HepG2 (cell line): ENCODE measurements around the gene ARG2. TPM values are rescaled to one million over a fixed set of nuclear protein-coding genes. Genes with fewer than 3 reads are reported as not detected.

Source experiments
- ATAC-seq: fragments of 200-7000 bp; cut with Tn5 transposase; 3 replicates; pipeline ENCODE4 v1.9.1; 2020; ENCODE audit warnings: mild to moderate bottlenecking, moderate library complexity
- BruUV-seq: library from RNA; stranded (reverse); fragments of 400-500 nt; replicated peaks from 2 replicates; lab custom pipeline; 2021; lab: Mats Ljungman, UMichigan
- CTCF ChIA-PET: fragments of 300-600 bp; formaldehyde crosslinking; extraction: SDS; loops from one replicate; lab custom pipeline; 2021; ENCODE audit warnings: low total read pairs, inconsistent platforms, low intra/inter-chr PET ratio; lab: Yijun Ruan, JAX
- POLR2A ChIA-PET: fragments of 350-600 bp; sonication (Branson Sonifier 250); formaldehyde crosslinking; loops from one replicate; lab custom pipeline; 2020; ENCODE audit warnings: antibody characterized with exemption, inconsistent platforms; lab: Yijun Ruan, JAX
- DNase-seq: peaks from one replicate; pipeline ENCODE4 v3.0.0-alpha.2; 2015; ENCODE audit warnings: low spot score
- FAIRE-seq: peaks from 3 replicates; lab custom pipeline; 2011; peaks lifted over from hg19 to GRCh38; lab: Jason Lieb, UNC
- H2AFZ ChIP-seq: one replicate; pipeline ENCODE4 v1.6.1; 2011; ENCODE audit warnings: low read length, inconsistent platforms
- H3K27ac ChIP-seq: fragments of 300-600 bp; 3 replicates; pipeline ENCODE4 v1.8.0; 2011; ENCODE audit warnings: mixed run types, mild to moderate bottlenecking, mixed read lengths, low read length, inconsistent platforms; ENCODE audit not compliant: insufficient read depth; ENCODE audit errors: extremely low read length
- H3K27me3 ChIP-seq, 2 experiments: fragments of 200-600 bp in 1 of 2; 2 replicates in 1 of 2; 3 replicates in 1 of 2; pipeline versions ENCODE4 v1.6.0 to v1.8.0; 2011; ENCODE audit warnings: low read length in 2 of 2, mild to moderate bottlenecking in 2 of 2, moderate library complexity in 2 of 2, inconsistent platforms in 1 of 2; ENCODE audit not compliant: insufficient read depth in 2 of 2, control insufficient read depth in 1 of 2
- H3K36me3 ChIP-seq, 2 experiments: fragments of 200-600 bp in 1 of 2; replicated peaks in 1 of 2; 2 replicates in 1 of 2; 3 replicates in 1 of 2; pipeline versions ENCODE4 v1.5.1 to v1.8.0; 2011; ENCODE audit warnings: low read length in 2 of 2, inconsistent platforms in 1 of 2; ENCODE audit not compliant: insufficient read depth in 2 of 2, control insufficient read depth in 1 of 2
- H3K4me1 ChIP-seq: 2 replicates; pipeline ENCODE4 v1.5.1; 2012; ENCODE audit warnings: low read length, inconsistent platforms; ENCODE audit not compliant: insufficient read depth
- H3K4me2 ChIP-seq: 2 replicates; pipeline ENCODE4 v1.6.0; 2011; ENCODE audit warnings: low read depth, low read length, inconsistent platforms
- H3K4me3 ChIP-seq, 3 experiments: fragments of 200-600 bp in 1 of 3; sonication (generic), shearing (Covaris generic) in 1 of 3; replicated peaks in 1 of 3; 2 replicates each; pipeline ENCODE4 v1.5.1; 2011 to 2016; ENCODE audit warnings: low read length in 3 of 3, inconsistent platforms in 2 of 3, low read depth in 2 of 3, mild to moderate bottlenecking in 2 of 3, control low read depth in 1 of 3, mixed read lengths in 1 of 3; ENCODE audit not compliant: insufficient read depth in 1 of 3
- H3K79me2 ChIP-seq: one replicate; pipeline ENCODE4 v1.6.1; 2011; ENCODE audit warnings: low read length, inconsistent platforms; ENCODE audit not compliant: insufficient read depth
- H3K9ac ChIP-seq: 2 replicates; pipeline ENCODE4 v1.6.0; 2011; ENCODE audit warnings: mild to moderate bottlenecking, low read depth, low read length, inconsistent platforms; ENCODE audit not compliant: insufficient read depth
- H3K9me3 ChIP-seq: 2 replicates; pipeline ENCODE4 v1.5.1; 2012; ENCODE audit warnings: mild to moderate bottlenecking, low read length
- H4K20me1 ChIP-seq: 2 replicates; pipeline ENCODE4 v1.6.0; 2011; ENCODE audit warnings: inconsistent platforms, mild to moderate bottlenecking, low read length, moderate library complexity; ENCODE audit not compliant: insufficient read depth
- ERF ChIP-seq: IDR thresholded peaks from 2 replicates; pipeline ENCODE4 v1.6.1; 2018; ENCODE audit warnings: missing biosample characterization, missing genetic modification reagents
- EZH2 ChIP-seq: conservative IDR thresholded peaks from 2 replicates; pipeline ENCODE4 v1.6.1; 2012; ENCODE audit warnings: mild to moderate bottlenecking, low read depth, low read length, moderate library complexity
- HCFC1 ChIP-seq: fragments of 150-350 bp; IDR thresholded peaks from 2 replicates; pipeline ENCODE4 v1.6.1; 2014; ENCODE audit warnings: low read depth, low read length
- HOXA5 ChIP-seq: sonication (generic); formaldehyde crosslinking; IDR thresholded peaks from 2 replicates; pipeline ENCODE4 v1.4.0; 2020; ENCODE audit warnings: missing genetic modification reagents
- KDM5B ChIP-seq: sonication (generic); formaldehyde crosslinking; IDR thresholded peaks from 2 replicates; pipeline ENCODE4 v1.4.0; 2020; ENCODE audit warnings: missing genetic modification reagents, mild to moderate bottlenecking, borderline replicate concordance
- NFE2L2 ChIP-seq: fragments of 150-350 bp; IDR thresholded peaks from 2 replicates; pipeline ENCODE4 v1.6.1; 2014; ENCODE audit warnings: low read length
- PPARG ChIP-seq: conservative IDR thresholded peaks from 2 replicates; pipeline ENCODE4 v1.6.1; 2016; ENCODE audit warnings: missing biosample characterization, missing genetic modification reagents
- SAP130 ChIP-seq: IDR thresholded peaks from 2 replicates; pipeline ENCODE4 v1.6.1; 2016; ENCODE audit warnings: low read depth
- SIX1 ChIP-seq: sonication (generic); formaldehyde crosslinking; IDR thresholded peaks from 2 replicates; pipeline ENCODE4 v1.4.0; 2020; ENCODE audit warnings: missing genetic modification reagents, borderline replicate concordance
- TCF7 ChIP-seq: sonication (generic); IDR thresholded peaks from 2 replicates; pipeline ENCODE4 v1.6.1; 2016; ENCODE audit warnings: antibody characterized with exemption, low read depth
- ZNF446 ChIP-seq: sonication (generic); formaldehyde crosslinking; IDR thresholded peaks from 2 replicates; pipeline ENCODE4 v1.5.0; 2020; ENCODE audit warnings: mild to moderate bottlenecking, missing genetic modification reagents
- ZNF652 ChIP-seq: IDR thresholded peaks from 2 replicates; pipeline ENCODE4 v1.6.1; 2016; ENCODE audit warnings: low read depth, borderline replicate concordance
- WGBS: methylation state at CpG from one replicate; pipeline ENCODE4 v1.1.6; 2017; ENCODE audit warnings: low lambda C conversion rate; 5-methylcytosine and 5-hydroxymethylcytosine counted together
- in situ Hi-C: cut with HindIII; loops from 2 replicates; pipeline ENCODE4 v1.10.0; 2017; ENCODE audit warnings: low pct_unique_long_range_greater_than_20kb; ENCODE audit not compliant: extremely low pct_ligation_motif_present
- intact Hi-C: fragments of 100-400 bp; cut with micrococcal nuclease; formaldehyde crosslinking; loops from one replicate; pipeline ENCODE4 v1.10.0; 2022; ENCODE audit not compliant: unreplicated experiment
- polyA plus RNA-seq, 8 experiments: library from polyadenylated mRNA; depleted of rRNA in 3 of 8; stranded (reverse) in 7 of 8; unstranded in 1 of 8; fragments of >200 nt; fragmentation: Illumina TruSeq in 4 of 8; extraction: Trizol in 4 of 8; gene quantifications; 2 replicates each; pipeline versions ENCODE4 v1.2.1 to v1.2.3, GENCODE V29; 2011 to 2016; ENCODE audit warnings: low read depth in 4 of 8, missing spikeins in 1 of 8, mixed read lengths in 1 of 8; ENCODE audit not compliant: insufficient read depth in 1 of 8
- total RNA-seq, 5 experiments: library from RNA; depleted of rRNA; stranded (reverse); fragments of >200 nt; fragmentation: Illumina TruSeq; extraction: Trizol; gene quantifications; 2 replicates each; pipeline ENCODE4 v1.2.3, GENCODE V29; 2016; ENCODE audit warnings: low read depth in 1 of 5
- TF ChIP-seq, protein P1 (sequence below): sonication (generic); formaldehyde crosslinking; IDR thresholded peaks from 2 replicates; pipeline ENCODE4 v1.4.0; 2020; ENCODE audit warnings: mild to moderate bottlenecking, missing genetic modification reagents, borderline replicate concordance
- TF ChIP-seq, protein P2 (sequence below), 2 experiments: sonication (generic) in 1 of 2; formaldehyde crosslinking in 1 of 2; IDR thresholded peaks; 2 replicates each; pipeline versions ENCODE4 v1.5.1 to v1.6.1; 2011 to 2020; ENCODE audit warnings: borderline replicate concordance in 1 of 2, low read depth in 1 of 2, low read length in 1 of 2, mild to moderate bottlenecking in 1 of 2, missing genetic modification reagents in 1 of 2, moderate library complexity in 1 of 2
- TF ChIP-seq, protein P3 (sequence below): sonication (generic); formaldehyde crosslinking; IDR thresholded peaks from 2 replicates; pipeline ENCODE4 v1.4.0; 2020; ENCODE audit warnings: missing genetic modification reagents

Gene ARG2
- total and polyA plus RNA-seq, 2 of the 13 experiments (the other 11 are each of a cell fraction or from before 2014, with no cell fraction given) = 37.5 to 73.6 TPM

DNA sequence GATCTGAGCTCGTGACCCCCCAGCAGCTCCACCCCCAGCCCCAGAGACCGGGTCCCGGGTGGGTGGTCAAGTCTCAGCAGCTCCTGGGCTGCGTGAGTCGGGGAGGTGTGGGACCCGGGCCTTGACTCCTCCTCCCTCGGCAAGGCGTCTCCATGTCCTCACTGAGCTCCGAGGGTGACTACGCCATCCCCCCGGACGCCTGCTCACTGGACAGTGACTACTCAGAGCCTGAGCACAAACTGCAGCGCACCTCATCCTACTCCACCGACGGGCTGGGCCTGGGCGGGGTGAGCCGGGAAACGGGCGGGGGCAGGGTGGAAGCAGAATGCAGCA, 47.8 kb upstream of the ARG2 start:
- Histone ChIP-seq H3K27me3 (no peaks in the 10 kb centered on the region), H3K79me2 (no peaks in the 10 kb centered on the region), H3K9ac (no peak overlapping the region), H3K9me3 (no peaks in the 10 kb centered on the region), H2AFZ (no peak overlapping the region), H4K20me1 (no peaks in the 10 kb centered on the region), H3K4me1 (peaks cover 14% of the 10 kb centered on the region), H3K27ac (no peak overlapping the region), H3K36me3 (no peaks in the 10 kb centered on the region; a peak in 1 of 5 replicates), H3K4me2 (no peak overlapping the region), H3K4me3 (no peak overlapping the region)
- FAIRE-seq (no peak), ATAC-seq (no peak), DNase-seq (no peak)
- ChIA-PET POLR2A (interaction anchor here (0.9 to 1.4 kb wide), 3 partner anchors 39 to 144 kb away, joined by 3 to 9 read pairs (median 4); partner anchors contain the start of gene PLEKHH1), CTCF (interaction anchor here (0.8 to 2.7 kb wide), 3 partner anchors 46 to 145 kb away, joined by 5 to 25 read pairs (median 22); no protein-coding TSS in a partner anchor)
- in situ Hi-C loops = no loop called here
- intact Hi-C loops = loop anchor here (1.0 to 5.0 kb wide), 3 partner anchors 46 to 1215 kb away; no protein-coding TSS in a partner anchor
- no TSS peak for BruUV-seq
- 84% methylated on average over 6 of the region's 19 CpGs for WGBS
- no peak for TF ChIP-seq ERF (CRISPR knock-in tag)
- TF ChIP-seq ZNF446 = no peak
- no peak for TF ChIP-seq PPARG (CRISPR knock-in tag)
- no peak for TF ChIP-seq NFE2L2
- TF ChIP-seq, protein P1, sequence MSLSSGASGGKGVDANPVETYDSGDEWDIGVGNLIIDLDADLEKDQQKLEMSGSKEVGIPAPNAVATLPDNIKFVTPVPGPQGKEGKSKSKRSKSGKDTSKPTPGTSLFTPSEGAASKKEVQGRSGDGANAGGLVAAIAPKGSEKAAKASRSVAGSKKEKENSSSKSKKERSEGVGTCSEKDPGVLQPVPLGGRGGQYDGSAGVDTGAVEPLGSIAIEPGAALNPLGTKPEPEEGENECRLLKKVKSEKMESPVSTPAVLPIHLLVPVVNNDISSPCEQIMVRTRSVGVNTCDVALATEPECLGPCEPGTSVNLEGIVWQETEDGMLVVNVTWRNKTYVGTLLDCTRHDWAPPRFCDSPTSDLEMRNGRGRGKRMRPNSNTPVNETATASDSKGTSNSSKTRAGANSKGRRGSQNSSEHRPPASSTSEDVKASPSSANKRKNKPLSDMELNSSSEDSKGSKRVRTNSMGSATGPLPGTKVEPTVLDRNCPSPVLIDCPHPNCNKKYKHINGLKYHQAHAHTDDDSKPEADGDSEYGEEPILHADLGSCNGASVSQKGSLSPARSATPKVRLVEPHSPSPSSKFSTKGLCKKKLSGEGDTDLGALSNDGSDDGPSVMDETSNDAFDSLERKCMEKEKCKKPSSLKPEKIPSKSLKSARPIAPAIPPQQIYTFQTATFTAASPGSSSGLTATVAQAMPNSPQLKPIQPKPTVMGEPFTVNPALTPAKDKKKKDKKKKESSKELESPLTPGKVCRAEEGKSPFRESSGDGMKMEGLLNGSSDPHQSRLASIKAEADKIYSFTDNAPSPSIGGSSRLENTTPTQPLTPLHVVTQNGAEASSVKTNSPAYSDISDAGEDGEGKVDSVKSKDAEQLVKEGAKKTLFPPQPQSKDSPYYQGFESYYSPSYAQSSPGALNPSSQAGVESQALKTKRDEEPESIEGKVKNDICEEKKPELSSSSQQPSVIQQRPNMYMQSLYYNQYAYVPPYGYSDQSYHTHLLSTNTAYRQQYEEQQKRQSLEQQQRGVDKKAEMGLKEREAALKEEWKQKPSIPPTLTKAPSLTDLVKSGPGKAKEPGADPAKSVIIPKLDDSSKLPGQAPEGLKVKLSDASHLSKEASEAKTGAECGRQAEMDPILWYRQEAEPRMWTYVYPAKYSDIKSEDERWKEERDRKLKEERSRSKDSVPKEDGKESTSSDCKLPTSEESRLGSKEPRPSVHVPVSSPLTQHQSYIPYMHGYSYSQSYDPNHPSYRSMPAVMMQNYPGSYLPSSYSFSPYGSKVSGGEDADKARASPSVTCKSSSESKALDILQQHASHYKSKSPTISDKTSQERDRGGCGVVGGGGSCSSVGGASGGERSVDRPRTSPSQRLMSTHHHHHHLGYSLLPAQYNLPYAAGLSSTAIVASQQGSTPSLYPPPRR (CRISPR knock-in tag) = no peak
- no peak for TF ChIP-seq HOXA5 (CRISPR knock-in tag)
- no peak for TF ChIP-seq SAP130 (CRISPR knock-in tag)
- TF ChIP-seq EZH2 = no peak
- TF ChIP-seq, protein P2, sequence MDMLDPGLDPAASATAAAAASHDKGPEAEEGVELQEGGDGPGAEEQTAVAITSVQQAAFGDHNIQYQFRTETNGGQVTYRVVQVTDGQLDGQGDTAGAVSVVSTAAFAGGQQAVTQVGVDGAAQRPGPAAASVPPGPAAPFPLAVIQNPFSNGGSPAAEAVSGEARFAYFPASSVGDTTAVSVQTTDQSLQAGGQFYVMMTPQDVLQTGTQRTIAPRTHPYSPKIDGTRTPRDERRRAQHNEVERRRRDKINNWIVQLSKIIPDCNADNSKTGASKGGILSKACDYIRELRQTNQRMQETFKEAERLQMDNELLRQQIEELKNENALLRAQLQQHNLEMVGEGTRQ (IDR thresholded peaks at IDR 0.05; ENCODE audit: low read depth, low read length) = no peak
- TF ChIP-seq, protein P2 (CRISPR knock-in tag; IDR thresholded peaks at IDR 0.05; ENCODE audit: borderline replicate concordance) = no peak
- TF ChIP-seq TCF7 = no peak
- no peak for TF ChIP-seq HCFC1
- TF ChIP-seq SIX1 (CRISPR knock-in tag) = no peak
- TF ChIP-seq, protein P3, sequence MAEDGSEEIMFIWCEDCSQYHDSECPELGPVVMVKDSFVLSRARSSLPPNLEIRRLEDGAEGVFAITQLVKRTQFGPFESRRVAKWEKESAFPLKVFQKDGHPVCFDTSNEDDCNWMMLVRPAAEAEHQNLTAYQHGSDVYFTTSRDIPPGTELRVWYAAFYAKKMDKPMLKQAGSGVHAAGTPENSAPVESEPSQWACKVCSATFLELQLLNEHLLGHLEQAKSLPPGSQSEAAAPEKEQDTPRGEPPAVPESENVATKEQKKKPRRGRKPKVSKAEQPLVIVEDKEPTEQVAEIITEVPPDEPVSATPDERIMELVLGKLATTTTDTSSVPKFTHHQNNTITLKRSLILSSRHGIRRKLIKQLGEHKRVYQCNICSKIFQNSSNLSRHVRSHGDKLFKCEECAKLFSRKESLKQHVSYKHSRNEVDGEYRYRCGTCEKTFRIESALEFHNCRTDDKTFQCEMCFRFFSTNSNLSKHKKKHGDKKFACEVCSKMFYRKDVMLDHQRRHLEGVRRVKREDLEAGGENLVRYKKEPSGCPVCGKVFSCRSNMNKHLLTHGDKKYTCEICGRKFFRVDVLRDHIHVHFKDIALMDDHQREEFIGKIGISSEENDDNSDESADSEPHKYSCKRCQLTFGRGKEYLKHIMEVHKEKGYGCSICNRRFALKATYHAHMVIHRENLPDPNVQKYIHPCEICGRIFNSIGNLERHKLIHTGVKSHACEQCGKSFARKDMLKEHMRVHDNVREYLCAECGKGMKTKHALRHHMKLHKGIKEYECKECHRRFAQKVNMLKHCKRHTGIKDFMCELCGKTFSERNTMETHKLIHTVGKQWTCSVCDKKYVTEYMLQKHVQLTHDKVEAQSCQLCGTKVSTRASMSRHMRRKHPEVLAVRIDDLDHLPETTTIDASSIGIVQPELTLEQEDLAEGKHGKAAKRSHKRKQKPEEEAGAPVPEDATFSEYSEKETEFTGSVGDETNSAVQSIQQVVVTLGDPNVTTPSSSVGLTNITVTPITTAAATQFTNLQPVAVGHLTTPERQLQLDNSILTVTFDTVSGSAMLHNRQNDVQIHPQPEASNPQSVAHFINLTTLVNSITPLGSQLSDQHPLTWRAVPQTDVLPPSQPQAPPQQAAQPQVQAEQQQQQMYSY (CRISPR knock-in tag) = no peak
- TF ChIP-seq KDM5B (CRISPR knock-in tag) = no peak
- TF ChIP-seq ZNF652 (CRISPR knock-in tag) = no peak
